Liver (tissue), 9 donors: ENCODE measurements around the gene EIF2B1. TPM values are rescaled to one million over a fixed set of nuclear protein-coding genes. Genes with fewer than 3 reads are reported as not detected.

ENCODE experiments used
- DNase-seq: peaks from one replicate; pipeline ENCODE4 v3.0.0-alpha.2; 2017; ENCODE audit warnings: low spot score
- H3K27ac ChIP-seq, 2 donors: one replicate each; pipeline ENCODE4 v1.7.0; 2013; ENCODE audit warnings: inconsistent platforms in 2 of 2, low read length in 2 of 2, control low read depth in 1 of 2, low read depth in 1 of 2, mild to moderate bottlenecking in 1 of 2
- H3K27me3 ChIP-seq, 4 donors: one replicate each; pipeline versions ENCODE4 v1.6.1 to v1.7.0; 2013; ENCODE audit warnings: low read length in 3 of 4, inconsistent platforms in 1 of 4, mild to moderate bottlenecking in 1 of 4, moderate library complexity in 1 of 4; ENCODE audit not compliant: control insufficient read depth in 4 of 4, insufficient read depth in 4 of 4
- H3K36me3 ChIP-seq, 4 donors: one replicate each; pipeline versions ENCODE4 v1.6.1 to v1.7.0; 2013; ENCODE audit warnings: low read length in 3 of 4, mild to moderate bottlenecking in 3 of 4, low read depth in 1 of 4, moderate library complexity in 1 of 4; ENCODE audit not compliant: control insufficient read depth in 4 of 4, insufficient read depth in 3 of 4
- H3K4me1 ChIP-seq, 4 donors: one replicate each; pipeline versions ENCODE4 v1.6.1 to v1.7.0; 2013; ENCODE audit warnings: low read length in 3 of 4, mild to moderate bottlenecking in 3 of 4, moderate library complexity in 1 of 4; ENCODE audit not compliant: control insufficient read depth in 4 of 4, insufficient read depth in 4 of 4
- H3K4me3 ChIP-seq, 3 donors: one replicate each; pipeline versions ENCODE4 v1.6.1 to v1.7.0; 2013; ENCODE audit warnings: low read length in 3 of 3, control low read depth in 1 of 3, low read depth in 1 of 3, mild to moderate bottlenecking in 1 of 3
- H3K9ac ChIP-seq, 2 donors: one replicate each; pipeline ENCODE4 v1.7.0; 2013; ENCODE audit warnings: low read length in 2 of 2, mild to moderate bottlenecking in 2 of 2, moderate library complexity in 2 of 2, control low read depth in 1 of 2, low read depth in 1 of 2
- H3K9me3 ChIP-seq, 4 donors: one replicate each; pipeline versions ENCODE4 v1.6.1 to v1.7.0; 2013; ENCODE audit warnings: low read length in 3 of 4; ENCODE audit not compliant: control insufficient read depth in 4 of 4
- EGR1 ChIP-seq, 2 donors: IDR thresholded peaks; 2 replicates each; pipeline ENCODE4 v1.6.1; 2016 to 2018; ENCODE audit warnings: antibody characterized with exemption in 2 of 2, low read depth in 2 of 2
- FOXA1 ChIP-seq: IDR thresholded peaks from 2 replicates; pipeline ENCODE4 v1.6.1; 2016; ENCODE audit warnings: antibody characterized with exemption
- FOXA2 ChIP-seq: IDR thresholded peaks from 2 replicates; pipeline ENCODE4 v1.6.1; 2016; ENCODE audit warnings: antibody characterized with exemption
- GABPA ChIP-seq, 2 donors: IDR thresholded peaks in 1 of 2; conservative IDR thresholded peaks in 1 of 2; 2 replicates each; pipeline ENCODE4 v1.6.1; 2016; ENCODE audit warnings: antibody characterized with exemption in 2 of 2, mild to moderate bottlenecking in 1 of 2, moderate library complexity in 1 of 2
- HNF4A ChIP-seq, 2 donors: conservative IDR thresholded peaks; 2 replicates each; pipeline ENCODE4 v1.6.1; 2016; ENCODE audit warnings: antibody characterized with exemption in 2 of 2, mild to moderate bottlenecking in 2 of 2
- JUND ChIP-seq, 2 donors: IDR thresholded peaks; 2 replicates each; pipeline ENCODE4 v1.6.1; 2016; ENCODE audit warnings: antibody characterized with exemption in 2 of 2
- NR2F2 ChIP-seq: IDR thresholded peaks from 2 replicates; pipeline ENCODE4 v1.6.1; 2016; ENCODE audit warnings: antibody characterized with exemption
- RAD21 ChIP-seq, 2 donors: IDR thresholded peaks; 2 replicates each; pipeline ENCODE4 v1.6.1; 2016; ENCODE audit warnings: antibody characterized with exemption in 2 of 2, mild to moderate bottlenecking in 2 of 2
- RXRA ChIP-seq, 2 donors: IDR thresholded peaks; 2 replicates each; pipeline ENCODE4 v1.6.1; 2017 to 2018; ENCODE audit warnings: antibody characterized with exemption in 2 of 2, mild to moderate bottlenecking in 1 of 2
- SP1 ChIP-seq: IDR thresholded peaks from 2 replicates; pipeline ENCODE4 v1.6.1; 2018; ENCODE audit warnings: antibody characterized with exemption, mild to moderate bottlenecking
- TAF1 ChIP-seq: conservative IDR thresholded peaks from 2 replicates; pipeline ENCODE4 v1.6.1; 2016; ENCODE audit warnings: antibody characterized with exemption, mild to moderate bottlenecking
- YY1 ChIP-seq: IDR thresholded peaks from 2 replicates; pipeline ENCODE4 v1.6.1; 2016; ENCODE audit warnings: antibody characterized with exemption, mild to moderate bottlenecking
- WGBS: extraction: QIAGEN DNeasy Blood & Tissue Kit; methylation state at CpG from one replicate; pipeline ENCODE4 v1.1.7; 2013; 5-methylcytosine and 5-hydroxymethylcytosine counted together
- polyA plus RNA-seq, 2 donors: library from polyadenylated mRNA; stranded (reverse) in 1 of 2; unstranded in 1 of 2; fragments of 200-250 nt in 1 of 2; fragments of >200 nt in 1 of 2; fragmentation: Nextera tagmentation in 1 of 2; extraction: Ambion mirVana in 1 of 2; gene quantifications; one replicate each; pipeline versions ENCODE4 v1.2.1 to v1.2.3, GENCODE V29; 2013 to 2015
- total RNA-seq, 2 donors: library from RNA; depleted of rRNA; stranded (reverse); fragments of >200 nt; gene quantifications; one replicate each; pipeline ENCODE4 v1.2.3, GENCODE V29; 2014
- TF ChIP-seq, protein P1 (sequence below): IDR thresholded peaks from 2 replicates; pipeline ENCODE4 v1.6.1; 2016; ENCODE audit warnings: antibody characterized with exemption
- TF ChIP-seq, protein P2 (sequence below): IDR thresholded peaks from 2 replicates; pipeline ENCODE4 v1.6.1; 2016; ENCODE audit warnings: antibody characterized with exemption, mild to moderate bottlenecking
- TF ChIP-seq, protein P3 (sequence below): IDR thresholded peaks from 2 replicates; pipeline ENCODE4 v1.6.1; 2016; ENCODE audit warnings: antibody characterized with exemption
- TF ChIP-seq, protein P4 (sequence below): IDR thresholded peaks from 2 replicates; pipeline ENCODE4 v1.6.1; 2016; ENCODE audit warnings: antibody characterized with exemption
- TF ChIP-seq, protein P5 (sequence below): fragments of 150-350 bp; IDR thresholded peaks from 2 replicates; pipeline ENCODE4 v1.5.1; 2017; ENCODE audit warnings: improper control_type of control experiment, low read depth, low read length; ENCODE audit not compliant: missing input control
- donor health status: healthy.
- donor health status: healthy.
- donor health status: healthy.
- donor health status: healthy.
- donor health status: healthy.

Gene EIF2B1
- total and polyA plus RNA-seq, 4 donors: 14.0 to 34.5 (median 17.1) TPM

DNA sequence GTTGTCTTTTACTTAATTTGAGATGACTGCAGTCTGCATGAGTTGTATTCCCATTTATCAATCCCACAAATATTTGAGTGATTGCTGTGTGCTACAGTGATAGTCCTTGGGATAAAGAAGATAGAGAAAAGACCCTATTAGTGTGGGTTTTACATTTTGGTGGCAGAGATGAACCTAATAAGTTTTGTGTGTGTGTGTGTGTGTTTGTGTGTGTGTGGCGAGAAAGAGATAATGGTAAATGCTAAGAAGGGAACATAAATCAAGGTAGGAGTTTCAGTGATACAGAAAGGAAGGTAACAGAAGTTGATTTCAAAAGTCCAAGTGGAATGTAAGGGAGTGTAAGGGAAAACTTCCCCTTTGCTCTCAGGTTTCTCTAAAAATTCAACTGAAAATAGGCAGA, 34.2 kb downstream of the EIF2B1 start:
- Histone ChIP-seq H3K4me3 (no peak overlapping the region), H3K4me1 (peaks cover 3 to 26% (median 19%) of the 10 kb centered on the region in 4 donors), H3K36me3 (peaks cover 4 to 33% (median 28%) of the 10 kb centered on the region in 4 donors), H3K27me3 (no peaks in the 10 kb centered on the region), H3K27ac (no peak overlapping the region), H3K9me3 (no peaks in the 10 kb centered on the region), H3K9ac (no peak overlapping the region)
- TF ChIP-seq, protein P1, sequence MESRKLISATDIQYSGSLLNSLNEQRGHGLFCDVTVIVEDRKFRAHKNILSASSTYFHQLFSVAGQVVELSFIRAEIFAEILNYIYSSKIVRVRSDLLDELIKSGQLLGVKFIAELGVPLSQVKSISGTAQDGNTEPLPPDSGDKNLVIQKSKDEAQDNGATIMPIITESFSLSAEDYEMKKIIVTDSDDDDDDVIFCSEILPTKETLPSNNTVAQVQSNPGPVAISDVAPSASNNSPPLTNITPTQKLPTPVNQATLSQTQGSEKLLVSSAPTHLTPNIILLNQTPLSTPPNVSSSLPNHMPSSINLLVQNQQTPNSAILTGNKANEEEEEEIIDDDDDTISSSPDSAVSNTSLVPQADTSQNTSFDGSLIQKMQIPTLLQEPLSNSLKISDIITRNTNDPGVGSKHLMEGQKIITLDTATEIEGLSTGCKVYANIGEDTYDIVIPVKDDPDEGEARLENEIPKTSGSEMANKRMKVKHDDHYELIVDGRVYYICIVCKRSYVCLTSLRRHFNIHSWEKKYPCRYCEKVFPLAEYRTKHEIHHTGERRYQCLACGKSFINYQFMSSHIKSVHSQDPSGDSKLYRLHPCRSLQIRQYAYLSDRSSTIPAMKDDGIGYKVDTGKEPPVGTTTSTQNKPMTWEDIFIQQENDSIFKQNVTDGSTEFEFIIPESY: no peak
- TF ChIP-seq RXRA (IDR thresholded peaks at IDR 0.05): no peak
- WGBS: 99% methylated on average over 1 of the region's 1 CpG
- DNase-seq: no peak

DNA sequence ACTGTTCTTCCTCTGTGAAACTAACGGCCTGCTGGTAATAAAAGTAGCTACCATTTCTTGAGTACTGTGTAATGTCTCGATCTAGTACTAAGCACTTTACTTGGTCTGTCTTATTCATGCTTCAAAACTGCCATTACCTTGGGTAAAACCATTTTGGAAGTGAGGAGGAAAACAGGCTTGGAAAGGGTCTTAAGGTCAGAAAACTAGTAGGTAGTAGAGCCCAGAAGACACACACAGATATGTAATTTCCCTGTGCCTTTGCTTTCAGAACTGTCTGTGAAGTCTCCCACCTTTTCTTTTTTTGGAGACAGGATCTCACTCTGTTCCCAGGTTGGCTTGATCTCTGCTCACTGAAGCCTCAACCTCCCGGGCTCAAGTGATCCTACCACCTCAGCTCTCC, 35.0 kb downstream of the EIF2B1 start:
- H3K27me3 ChIP-seq: no peaks in the 10 kb centered on the region
- peaks cover 3 to 26% (median 19%) of the 10 kb centered on the region in 4 donors for H3K4me1 ChIP-seq
- TF ChIP-seq NR2F2: no peak
- TF ChIP-seq SP1: no peak
- H3K27ac ChIP-seq: no peak overlapping the region
- no peak overlapping the region for H3K4me3 ChIP-seq
- 87% methylated on average over 3 of the region's 3 CpGs for WGBS
- H3K9me3 ChIP-seq: no peaks in the 10 kb centered on the region
- peaks cover 4 to 37% (median 30%) of the 10 kb centered on the region in 4 donors for H3K36me3 ChIP-seq
- DNase-seq: no peak
- H3K9ac ChIP-seq: no peak overlapping the region

DNA sequence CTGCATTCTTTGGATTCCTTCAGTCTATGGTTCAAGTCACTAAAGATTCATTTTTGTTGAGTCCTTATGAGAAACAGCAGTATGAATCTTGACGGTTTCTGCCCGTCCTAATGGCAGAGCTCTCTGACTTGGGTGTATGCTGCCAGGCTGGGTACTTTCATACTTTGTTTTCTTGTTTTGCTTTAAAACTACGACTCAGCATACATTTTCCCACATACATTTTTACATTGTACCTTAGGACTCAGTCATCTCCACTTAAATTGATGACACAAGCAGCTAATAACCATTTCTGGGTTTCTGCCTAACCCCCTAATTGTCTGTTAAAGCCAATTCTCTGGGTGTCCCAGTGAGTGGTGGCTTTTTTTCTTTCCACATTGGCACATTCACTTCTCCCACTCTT, 36.4 kb downstream of the EIF2B1 start:
- no peak overlapping the region for H3K27ac ChIP-seq
- 98% methylated on average over 3 of the region's 3 CpGs for WGBS
- DNase-seq: no peak

More for the DNA sequence above, 36.4 kb downstream of the EIF2B1 start:
- Histone ChIP-seq H3K4me1 (peaks cover 3 to 21% (median 12%) of the 10 kb centered on the region in 4 donors), H3K9ac (no peak overlapping the region), H3K4me3 (no peak overlapping the region), H3K9me3 (no peaks in the 10 kb centered on the region), H3K36me3 (peaks cover 6 to 44% (median 34%) of the 10 kb centered on the region in 4 donors), H3K27me3 (no peaks in the 10 kb centered on the region)
- TF ChIP-seq RXRA (IDR thresholded peaks at IDR 0.05) (no peak), RAD21 (IDR thresholded peaks at IDR 0.05) (no peak), TAF1 (no peak), HNF4A (conservative IDR thresholded peaks at IDR 0.05) (no peak), FOXA1 (no peak), GABPA (IDR thresholded peaks at IDR 0.05 in 1 of 2, conservative IDR thresholded peaks at IDR 0.05 in 1 of 2) (no peak), YY1 (no peak), SP1 (no peak), EGR1 (IDR thresholded peaks at IDR 0.05; ENCODE audit: low read depth in 2 of 2) (no peak), JUND (IDR thresholded peaks at IDR 0.05) (no peak), FOXA2 (no peak)
- TF ChIP-seq, protein P2, sequence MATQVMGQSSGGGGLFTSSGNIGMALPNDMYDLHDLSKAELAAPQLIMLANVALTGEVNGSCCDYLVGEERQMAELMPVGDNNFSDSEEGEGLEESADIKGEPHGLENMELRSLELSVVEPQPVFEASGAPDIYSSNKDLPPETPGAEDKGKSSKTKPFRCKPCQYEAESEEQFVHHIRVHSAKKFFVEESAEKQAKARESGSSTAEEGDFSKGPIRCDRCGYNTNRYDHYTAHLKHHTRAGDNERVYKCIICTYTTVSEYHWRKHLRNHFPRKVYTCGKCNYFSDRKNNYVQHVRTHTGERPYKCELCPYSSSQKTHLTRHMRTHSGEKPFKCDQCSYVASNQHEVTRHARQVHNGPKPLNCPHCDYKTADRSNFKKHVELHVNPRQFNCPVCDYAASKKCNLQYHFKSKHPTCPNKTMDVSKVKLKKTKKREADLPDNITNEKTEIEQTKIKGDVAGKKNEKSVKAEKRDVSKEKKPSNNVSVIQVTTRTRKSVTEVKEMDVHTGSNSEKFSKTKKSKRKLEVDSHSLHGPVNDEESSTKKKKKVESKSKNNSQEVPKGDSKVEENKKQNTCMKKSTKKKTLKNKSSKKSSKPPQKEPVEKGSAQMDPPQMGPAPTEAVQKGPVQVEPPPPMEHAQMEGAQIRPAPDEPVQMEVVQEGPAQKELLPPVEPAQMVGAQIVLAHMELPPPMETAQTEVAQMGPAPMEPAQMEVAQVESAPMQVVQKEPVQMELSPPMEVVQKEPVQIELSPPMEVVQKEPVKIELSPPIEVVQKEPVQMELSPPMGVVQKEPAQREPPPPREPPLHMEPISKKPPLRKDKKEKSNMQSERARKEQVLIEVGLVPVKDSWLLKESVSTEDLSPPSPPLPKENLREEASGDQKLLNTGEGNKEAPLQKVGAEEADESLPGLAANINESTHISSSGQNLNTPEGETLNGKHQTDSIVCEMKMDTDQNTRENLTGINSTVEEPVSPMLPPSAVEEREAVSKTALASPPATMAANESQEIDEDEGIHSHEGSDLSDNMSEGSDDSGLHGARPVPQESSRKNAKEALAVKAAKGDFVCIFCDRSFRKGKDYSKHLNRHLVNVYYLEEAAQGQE: no peak
- TF ChIP-seq, protein P1: no peak
- TF ChIP-seq, protein P3, sequence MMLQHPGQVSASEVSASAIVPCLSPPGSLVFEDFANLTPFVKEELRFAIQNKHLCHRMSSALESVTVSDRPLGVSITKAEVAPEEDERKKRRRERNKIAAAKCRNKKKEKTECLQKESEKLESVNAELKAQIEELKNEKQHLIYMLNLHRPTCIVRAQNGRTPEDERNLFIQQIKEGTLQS: no peak
- TF ChIP-seq, protein P4, sequence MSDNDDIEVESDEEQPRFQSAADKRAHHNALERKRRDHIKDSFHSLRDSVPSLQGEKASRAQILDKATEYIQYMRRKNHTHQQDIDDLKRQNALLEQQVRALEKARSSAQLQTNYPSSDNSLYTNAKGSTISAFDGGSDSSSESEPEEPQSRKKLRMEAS: no peak
- TF ChIP-seq, protein P5, sequence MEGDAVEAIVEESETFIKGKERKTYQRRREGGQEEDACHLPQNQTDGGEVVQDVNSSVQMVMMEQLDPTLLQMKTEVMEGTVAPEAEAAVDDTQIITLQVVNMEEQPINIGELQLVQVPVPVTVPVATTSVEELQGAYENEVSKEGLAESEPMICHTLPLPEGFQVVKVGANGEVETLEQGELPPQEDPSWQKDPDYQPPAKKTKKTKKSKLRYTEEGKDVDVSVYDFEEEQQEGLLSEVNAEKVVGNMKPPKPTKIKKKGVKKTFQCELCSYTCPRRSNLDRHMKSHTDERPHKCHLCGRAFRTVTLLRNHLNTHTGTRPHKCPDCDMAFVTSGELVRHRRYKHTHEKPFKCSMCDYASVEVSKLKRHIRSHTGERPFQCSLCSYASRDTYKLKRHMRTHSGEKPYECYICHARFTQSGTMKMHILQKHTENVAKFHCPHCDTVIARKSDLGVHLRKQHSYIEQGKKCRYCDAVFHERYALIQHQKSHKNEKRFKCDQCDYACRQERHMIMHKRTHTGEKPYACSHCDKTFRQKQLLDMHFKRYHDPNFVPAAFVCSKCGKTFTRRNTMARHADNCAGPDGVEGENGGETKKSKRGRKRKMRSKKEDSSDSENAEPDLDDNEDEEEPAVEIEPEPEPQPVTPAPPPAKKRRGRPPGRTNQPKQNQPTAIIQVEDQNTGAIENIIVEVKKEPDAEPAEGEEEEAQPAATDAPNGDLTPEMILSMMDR: no peak
